Heart right ventricle (tissue), 16 donors: ENCODE results near the gene POLR2L. TPM values are rescaled to one million over a fixed set of nuclear protein-coding genes. Genes with fewer than 3 reads are reported as not detected.

Experiments
- ATAC-seq, 8 donors: fragments of 200-7000 bp; cut with Tn5 transposase; one replicate each; pipeline ENCODE4 v1.9.1; 2020; ENCODE audit warnings: mild to moderate bottlenecking in 8 of 8, moderate library complexity in 8 of 8, moderate number of reproducible peaks in 1 of 8
- DNase-seq, 2 donors: peaks; one replicate each; pipeline ENCODE4 v3.0.0-alpha.2; 2020
- H3K27ac ChIP-seq, 10 donors: fragments of 200-600 bp; sonication (generic) in 2 of 10; one replicate each; pipeline versions ENCODE4 v1.5.0 to v1.8.0; 2020 to 2022; ENCODE audit warnings: mild to moderate bottlenecking in 3 of 10
- H3K27me3 ChIP-seq, 7 donors: fragments of 200-600 bp; one replicate each; pipeline ENCODE4 v1.8.0; 2021 to 2022; ENCODE audit warnings: mild to moderate bottlenecking in 2 of 7
- H3K36me3 ChIP-seq, 9 donors: fragments of 200-600 bp; sonication (generic) in 1 of 9; one replicate each; pipeline versions ENCODE4 v1.5.0 to v1.8.0; 2020 to 2022; ENCODE audit warnings: mild to moderate bottlenecking in 2 of 9
- H3K4me1 ChIP-seq, 9 donors: fragments of 200-600 bp; sonication (generic) in 1 of 9; one replicate each; pipeline versions ENCODE4 v1.5.0 to v1.8.0; 2020 to 2022; ENCODE audit warnings: mild to moderate bottlenecking in 4 of 9
- H3K4me3 ChIP-seq, 10 donors: fragments of 200-600 bp; sonication (generic) in 2 of 10; one replicate each; pipeline versions ENCODE4 v1.5.0 to v1.8.0; 2020 to 2022; ENCODE audit warnings: mild to moderate bottlenecking in 7 of 10, moderate library complexity in 2 of 10
- H3K9me3 ChIP-seq, 11 donors: fragments of 200-600 bp in 10 of 11; sonication (generic) in 2 of 11; one replicate each; pipeline versions ENCODE4 v1.5.0 to v1.8.0; 2013 to 2022; ENCODE audit warnings: mild to moderate bottlenecking in 2 of 11, control low read depth in 1 of 11, moderate library complexity in 1 of 11
- WGBS, 2 donors: extraction: QIAGEN DNeasy Blood & Tissue Kit; methylation state at CpG; one replicate each; pipeline ENCODE4 v1.1.7; 2013; ENCODE audit warnings: inconsistent platforms in 1 of 2; 5-methylcytosine and 5-hydroxymethylcytosine counted together
- intact Hi-C, 10 donors: fragments of 100-400 bp; cut with DNase I; formaldehyde crosslinking; loops; one replicate each; pipeline versions ENCODE4 v1.11.1 to v1.14.2; 2022
- polyA plus RNA-seq, 2 donors: library from polyadenylated mRNA; stranded (reverse); fragments of 200-250 nt; gene quantifications; one replicate each; pipeline ENCODE4 v1.2.3, GENCODE V29; 2013
- total RNA-seq, 10 donors: library from RNA; stranded (reverse); fragmentation: NEBNext Ultra II Directional in 3 of 10; extraction: Animal tissue kit (Norgen Biotek cat#: 25700) in 3 of 10; gene quantifications; one replicate each; pipeline versions ENCODE4 v1.2.1 to v1.2.4, GENCODE V29; 2021 to 2023
- TF ChIP-seq, protein P1 (sequence below), 9 donors: fragments of 200-600 bp; sonication (generic) in 2 of 9; IDR thresholded peaks; one replicate each; pipeline versions ENCODE4 v1.5.0 to v1.8.0; 2021 to 2022; ENCODE audit warnings: antibody characterized with exemption in 9 of 9, mild to moderate bottlenecking in 5 of 9, moderate library complexity in 1 of 9
- donor health status: Arrhythmogenic right ventricular cardiomyopathy.
- donor health status: ischemic (EF 13 %, LVEDD 7.1; RV severe dilation, severe dysfunction).
- donor health status: healthy with polysubstance abuse.
- donor health status: DM: no; HTN: yes; CAD: no.
- donor health status: DM: no; HTN: no; CAD: no.
- donor health status: ischemic (EF 25% LVEDD 6.9; RV normal size, moderate dysfunction).
- donor health status: ischemic (EF 25% LVEDD 5.7; RV mildly dilated, moderate dysfunction).
- donor health status: healthy.
- donor health status: DM: yes; HTN: yes; CAD: no.
- donor health status: Ischemic cardiomyopathy.
- donor health status: ischemic (EF 35%, LVEDD 5.7; RV mildly dilated, moderate dysfunction).
- donor health status: nonischemic (EF 11% LVEDD 7.7; RV severe dilation, severe dysfunction).
- donor health status: DM: yes; HTN: yes; CAD: no.
- donor health status: PGD.
- donor health status: ischemic (EF 29% LVEDD 5.4; RV normal size, mild dysfunction).
- donor health status: nonischemic (EF 23%, LVEDD 6.1; RV moderate dilation, normal function).

POLR2L gene
- total and polyA plus RNA-seq, 12 donors = 148 to 279 (median 234) TPM

DNA sequence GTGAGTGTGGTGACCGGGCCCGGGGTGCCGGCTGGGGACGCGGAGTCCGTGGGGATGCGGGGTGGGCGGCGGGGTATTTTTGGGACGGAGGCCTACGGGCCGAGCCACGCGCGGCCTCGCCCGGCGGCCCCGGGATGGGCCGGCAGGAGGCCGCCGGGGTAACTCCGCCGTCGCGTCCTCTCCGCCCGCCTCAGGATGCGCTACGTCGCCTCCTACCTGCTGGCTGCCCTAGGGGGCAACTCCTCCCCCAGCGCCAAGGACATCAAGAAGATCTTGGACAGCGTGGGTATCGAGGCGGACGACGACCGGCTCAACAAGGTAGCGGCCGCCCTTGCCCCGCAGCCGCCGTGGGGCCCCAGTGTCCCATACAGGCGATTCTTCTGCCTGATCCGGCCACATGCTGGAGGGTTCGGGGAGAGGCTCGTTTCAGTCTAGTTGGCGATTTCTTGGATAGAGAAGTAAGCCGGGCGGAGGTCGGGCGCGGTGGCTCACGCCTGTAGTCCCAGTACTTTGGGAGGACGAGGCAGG is 32.2 kb downstream of the POLR2L start:
- ATAC-seq (peak in 1 of 8 donors; percentile 1), DNase-seq (no peak)
- H3K4me3 ChIP-seq = peak overlapping the region; percentile 47 to 99 (median 92)
- H3K4me1 ChIP-seq = peaks cover 4 to 43% (median 31%) of the 10 kb centered on the region in 9 donors
- WGBS, 2 donors = 0% methylated on average over 55 of the region's 55 CpGs
- peak overlapping the region; percentile 92 to 99 (median 96) for H3K27ac ChIP-seq
- TF ChIP-seq, protein P1, sequence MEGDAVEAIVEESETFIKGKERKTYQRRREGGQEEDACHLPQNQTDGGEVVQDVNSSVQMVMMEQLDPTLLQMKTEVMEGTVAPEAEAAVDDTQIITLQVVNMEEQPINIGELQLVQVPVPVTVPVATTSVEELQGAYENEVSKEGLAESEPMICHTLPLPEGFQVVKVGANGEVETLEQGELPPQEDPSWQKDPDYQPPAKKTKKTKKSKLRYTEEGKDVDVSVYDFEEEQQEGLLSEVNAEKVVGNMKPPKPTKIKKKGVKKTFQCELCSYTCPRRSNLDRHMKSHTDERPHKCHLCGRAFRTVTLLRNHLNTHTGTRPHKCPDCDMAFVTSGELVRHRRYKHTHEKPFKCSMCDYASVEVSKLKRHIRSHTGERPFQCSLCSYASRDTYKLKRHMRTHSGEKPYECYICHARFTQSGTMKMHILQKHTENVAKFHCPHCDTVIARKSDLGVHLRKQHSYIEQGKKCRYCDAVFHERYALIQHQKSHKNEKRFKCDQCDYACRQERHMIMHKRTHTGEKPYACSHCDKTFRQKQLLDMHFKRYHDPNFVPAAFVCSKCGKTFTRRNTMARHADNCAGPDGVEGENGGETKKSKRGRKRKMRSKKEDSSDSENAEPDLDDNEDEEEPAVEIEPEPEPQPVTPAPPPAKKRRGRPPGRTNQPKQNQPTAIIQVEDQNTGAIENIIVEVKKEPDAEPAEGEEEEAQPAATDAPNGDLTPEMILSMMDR (IDR thresholded peaks at IDR 0.05) = peak in 1 of 9 donors; percentile 15
- H3K36me3 ChIP-seq = peaks cover 0 to 39% (median 23%) of the 10 kb centered on the region in 9 donors
- H3K9me3 ChIP-seq = no peaks in the 10 kb centered on the region
- H3K27me3 ChIP-seq = no peaks in the 10 kb centered on the region
- intact Hi-C loops = no loop called here

DNA sequence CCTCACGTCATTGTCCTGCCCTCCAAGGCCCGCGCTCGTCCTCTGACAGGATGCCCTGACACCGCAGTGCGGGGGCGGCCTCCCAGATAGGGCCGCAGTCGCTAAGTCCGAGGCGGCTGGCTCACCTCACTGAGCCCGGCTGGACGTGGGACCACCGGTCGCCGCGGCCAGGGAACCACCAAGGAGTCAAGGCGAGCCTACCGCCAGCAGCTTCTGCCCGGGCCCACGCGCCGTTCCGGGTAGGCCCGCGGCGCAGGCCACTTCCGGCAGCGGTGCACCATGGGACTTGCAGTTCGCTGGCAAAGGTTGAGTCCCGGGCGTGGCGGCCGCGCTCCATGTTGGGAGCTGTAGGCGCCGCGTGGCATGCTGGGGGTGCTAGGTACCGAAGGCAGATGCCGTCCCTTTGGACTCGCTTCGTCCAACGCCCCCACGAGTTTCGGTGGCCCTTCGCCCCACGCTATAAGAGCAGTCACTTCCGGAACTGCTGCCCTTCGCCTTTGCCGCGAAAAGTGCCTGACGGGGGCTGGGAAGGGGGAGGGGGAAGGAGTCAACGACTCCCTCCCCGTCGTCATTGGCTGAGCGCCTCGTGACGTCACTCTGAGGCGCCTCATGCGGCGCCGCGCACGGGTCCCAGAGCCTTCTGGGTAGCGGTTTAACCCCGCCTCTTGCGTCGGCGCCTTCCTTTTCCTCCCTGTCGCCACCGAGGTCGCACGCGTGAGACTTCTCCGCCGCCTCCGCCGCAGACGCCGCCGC is 32.9 kb downstream of the POLR2L start, which contains the start of gene RPLP2:
TSS of gene RPLP2 (plus strand) at position 681 of the 753 bp plus-strand sequence. CDS start 268 bp downstream, outside the sequence.
- ATAC-seq (peak; percentile 88 to 96 (median 94)), DNase-seq (peak; percentile 98 to 99)
- peak within 1 kb of the TSS; percentile 47 to 99 (median 92) for H3K4me3 ChIP-seq
- intact Hi-C loops = loop anchor here in 4 of 10 donors (2.0 to 5.0 kb wide), 2 partner anchors 33 kb away; partner anchors contain the start of genes POLR2L (in 4 of the 4) and TSPAN4 (in 4 of the 4)
- no peaks in the 10 kb centered on the region for H3K9me3 ChIP-seq
- H3K27me3 ChIP-seq = no peaks in the 10 kb centered on the region
- TF ChIP-seq, protein P1 (IDR thresholded peaks at IDR 0.05) = no peak
- H3K36me3 ChIP-seq = peaks cover 0 to 35% (median 23%) of the 10 kb centered on the region in 9 donors
- 0 to 1% methylated on average over 78 to 81 of the region's 81 CpGs for WGBS, 2 donors
- H3K27ac ChIP-seq = peak within 1 kb of the TSS; percentile 92 to 99 (median 96)
- H3K4me1 ChIP-seq = peaks cover 8 to 49% (median 36%) of the 10 kb centered on the region in 9 donors

DNA sequence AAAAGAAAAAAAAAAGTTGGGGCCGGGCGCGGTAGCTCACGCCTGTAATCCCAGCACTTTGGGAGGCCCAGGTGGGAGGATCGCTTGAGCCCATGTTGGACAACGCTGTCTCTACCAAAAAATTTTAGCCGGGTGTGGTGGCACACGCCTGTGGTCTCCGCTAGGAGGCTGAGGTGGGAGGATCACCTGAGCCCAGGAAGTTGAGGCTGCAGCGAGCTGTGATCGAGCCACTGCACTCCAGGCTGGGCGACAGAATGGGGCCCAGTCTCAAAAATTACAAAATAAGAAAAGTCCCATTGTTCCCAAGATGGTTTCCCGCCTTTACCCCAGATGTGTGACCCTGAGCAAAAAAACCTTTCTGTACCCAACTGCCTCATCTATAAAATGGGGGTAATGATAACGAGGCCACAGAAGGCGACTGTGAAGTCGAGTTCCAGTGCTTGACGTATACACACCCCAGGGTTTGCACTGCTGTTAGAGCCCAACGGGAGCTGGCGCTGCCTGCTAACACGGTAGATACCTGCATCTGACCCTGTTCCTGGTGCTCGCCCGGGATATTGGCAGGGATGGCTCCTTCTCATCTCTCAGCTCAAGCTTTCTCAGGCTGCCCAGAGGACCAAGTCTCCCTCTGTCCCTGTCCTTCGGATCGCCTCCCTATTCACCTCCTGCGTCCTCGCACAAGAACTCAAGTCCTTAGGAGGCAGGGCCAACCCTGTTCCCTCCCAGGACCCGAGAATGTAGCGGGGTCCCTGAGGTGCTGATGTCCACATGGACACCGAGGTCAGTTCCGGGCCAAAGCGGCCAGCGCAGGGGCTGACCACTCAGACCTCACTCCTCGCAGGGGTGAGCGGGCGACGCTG is 33.7 kb downstream of the POLR2L start:
- WGBS, 2 donors = 30 to 32% methylated on average over 36 of the region's 36 CpGs
- ATAC-seq (peak in 1 of 8 donors; percentile 72), DNase-seq (no peak)
- Histone ChIP-seq H3K36me3 (peaks cover 0 to 29% (median 23%) of the 10 kb centered on the region in 9 donors), H3K27me3 (no peaks in the 10 kb centered on the region), H3K4me3 (peak overlapping the region; percentile 47 to 99 (median 92)), H3K4me1 (peaks cover 14 to 57% (median 44%) of the 10 kb centered on the region in 9 donors), H3K9me3 (no peaks in the 10 kb centered on the region), H3K27ac (peak overlapping the region; percentile 92 to 99 (median 96))
- TF ChIP-seq, protein P1 (IDR thresholded peaks at IDR 0.05) = no peak
- intact Hi-C loops = loop anchor here in 4 of 10 donors (2.0 to 5.0 kb wide), 2 partner anchors 34 kb away; partner anchors contain the start of genes POLR2L (in 4 of the 4) and TSPAN4 (in 4 of the 4)

DNA sequence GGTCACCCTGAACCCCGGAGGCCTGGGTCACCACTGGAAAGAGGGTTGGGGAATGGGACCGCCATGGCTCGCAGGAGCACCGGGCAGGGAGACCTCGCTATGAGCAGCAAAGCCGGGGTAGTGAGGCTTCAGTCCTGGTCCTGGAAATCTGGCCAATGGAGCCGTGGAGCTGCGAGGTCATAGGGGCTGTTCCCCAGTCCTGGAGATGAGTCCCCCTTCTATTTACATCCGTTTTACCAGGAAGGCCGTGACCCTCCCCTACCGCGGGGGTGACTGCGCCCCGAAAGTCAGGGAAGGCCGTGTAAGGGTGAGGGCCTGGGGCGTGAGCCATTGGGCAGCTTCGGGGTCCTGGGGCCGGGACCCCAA is 37.7 kb downstream of the POLR2L start:
- no peaks in the 10 kb centered on the region for H3K9me3 ChIP-seq
- DNase-seq (no peak), ATAC-seq (no peak)
- H3K27me3 ChIP-seq = no peaks in the 10 kb centered on the region
- peaks cover 10 to 43% (median 30%) of the 10 kb centered on the region in 9 donors for H3K4me1 ChIP-seq
- TF ChIP-seq, protein P1 (IDR thresholded peaks at IDR 0.05) = no peak
- peak overlapping the region; percentile 85 to 98 (median 94) for H3K27ac ChIP-seq
- 5 to 7% methylated on average over 15 to 18 of the region's 18 CpGs for WGBS, 2 donors
- intact Hi-C loops = no loop called here
- peaks cover 0 to 35% (median 5%) of the 10 kb centered on the region in 9 donors for H3K36me3 ChIP-seq
- peak overlapping the region; percentile 36 to 85 (median 64) for H3K4me3 ChIP-seq
